Erythroblast (primary cell): ENCODE measurements around the gene RFFL.

Experiments
- GATA1 ChIP-seq: IDR thresholded peaks from 2 replicates; pipeline ENCODE4 v1.6.1; 2011; ENCODE audit warnings: low read depth, mild to moderate bottlenecking, control low read depth, low read length, moderate library complexity
- POLR2A ChIP-seq: IDR thresholded peaks from 2 replicates; pipeline ENCODE4 v1.6.1; 2011; ENCODE audit warnings: mild to moderate bottlenecking, low read length

- TF ChIP-seq POLR2A (no peak), GATA1 (no peak)
Observed at GRCh38 chr17:35021520-35022380, 41.8 kb downstream of the RFFL start.
